T-cell (primary cell): Measurements from ENCODE around the gene BRD7. TPM values are rescaled to one million over a fixed set of nuclear protein-coding genes. Genes with fewer than 3 reads are reported as not detected.

ENCODE experiments used
- ATAC-seq, 4 experiments: fragments of 200-7000 bp in 3 of 4; fragments of 150-1000 bp in 1 of 4; cut with Tn5 transposase; replicated peaks in 1 of 4; 1 replicate in 3 of 4; 2 replicates in 1 of 4; pipeline ENCODE4 v1.10.0; 2021; ENCODE audit warnings: moderate library complexity in 3 of 4, mild to moderate bottlenecking in 2 of 4, moderate number of reproducible peaks in 1 of 4
- CTCF ChIA-PET, 2 donors: fragments of 300-600 bp; sonication (Branson Sonifier 250); formaldehyde crosslinking; loops; one replicate each; lab custom pipeline; 2022; ENCODE audit warnings: antibody characterized with exemption in 2 of 2; lab: Charles Lee
- POLR2A ChIA-PET, 2 donors: fragments of 300-600 bp; sonication (Branson Sonifier 250); formaldehyde crosslinking; loops; one replicate each; lab custom pipeline; 2022; ENCODE audit warnings: antibody characterized with exemption in 2 of 2; lab: Charles Lee
- DNase-seq, 35 experiments: peaks; one replicate each; pipeline versions ENCODE4 v3.0.0 to v3.0.0-alpha.2; 2013 to 2023
- H3K27ac ChIP-seq: one replicate; pipeline ENCODE4 v1.5.1; 2013; ENCODE audit warnings: low read length
- H3K27me3 ChIP-seq, 2 experiments: replicated peaks in 1 of 2; 1 replicate in 1 of 2; 2 replicates in 1 of 2; pipeline versions ENCODE4 v1.6.1 to v1.7.0; 2013; ENCODE audit warnings: low read length in 1 of 2, mixed read lengths in 1 of 2; ENCODE audit not compliant: control insufficient read depth in 2 of 2, insufficient read depth in 2 of 2; ENCODE audit errors: extremely low read depth in 1 of 2
- H3K36me3 ChIP-seq, 2 donors: 1 replicate in 1 of 2; 2 replicates in 1 of 2; pipeline versions ENCODE4 v1.6.1 to v1.7.0; 2013; ENCODE audit warnings: low read length in 1 of 2; ENCODE audit not compliant: control insufficient read depth in 2 of 2, insufficient read depth in 1 of 2; ENCODE audit errors: extremely low read depth in 1 of 2
- H3K4me1 ChIP-seq, 2 experiments: 1 replicate in 1 of 2; 2 replicates in 1 of 2; pipeline versions ENCODE4 v1.6.1 to v1.7.0; 2013; ENCODE audit warnings: low read length in 2 of 2, mixed read lengths in 1 of 2; ENCODE audit not compliant: insufficient read depth in 2 of 2, control insufficient read depth in 1 of 2; ENCODE audit errors: extremely low read depth in 1 of 2
- H3K4me3 ChIP-seq, 2 donors: 1 replicate in 1 of 2; 2 replicates in 1 of 2; pipeline versions ENCODE4 v1.5.1 to v1.7.0; 2013; ENCODE audit warnings: mild to moderate bottlenecking in 2 of 2, low read length in 1 of 2, moderate library complexity in 1 of 2; ENCODE audit not compliant: control insufficient read depth in 1 of 2; ENCODE audit errors: extremely low read depth in 1 of 2
- H3K9me3 ChIP-seq: 2 replicates; pipeline ENCODE4 v1.7.0; 2013
- H3K27ac Mint-ChIP-seq, 2 donors: one replicate each; pipeline ENCODE4 v1.8.0; 2020 to 2021; ENCODE audit warnings: mild to moderate bottlenecking in 2 of 2, mixed read lengths in 2 of 2
- H3K27me3 Mint-ChIP-seq, 2 donors: one replicate each; pipeline ENCODE4 v1.8.0; 2021 to 2022; ENCODE audit warnings: mixed read lengths in 2 of 2
- H3K36me3 Mint-ChIP-seq: one replicate; pipeline ENCODE4 v1.8.0; 2021; ENCODE audit warnings: mixed read lengths
- H3K4me1 Mint-ChIP-seq, 3 donors: one replicate each; pipeline ENCODE4 v1.8.0; 2020 to 2022; ENCODE audit warnings: mixed read lengths in 3 of 3, mild to moderate bottlenecking in 1 of 3
- H3K4me3 Mint-ChIP-seq, 3 donors: one replicate each; pipeline ENCODE4 v1.8.0; 2020 to 2022; ENCODE audit warnings: mild to moderate bottlenecking in 3 of 3, mixed read lengths in 3 of 3, moderate library complexity in 3 of 3
- H3K9me3 Mint-ChIP-seq, 3 donors: one replicate each; pipeline ENCODE4 v1.8.0; 2020 to 2022; ENCODE audit warnings: mixed read lengths in 3 of 3
- WGBS: methylation state at CpG from one replicate; pipeline ENCODE4 v1.1.5; 2013; ENCODE audit warnings: missing lambda C conversion rate; ENCODE audit not compliant: insufficient coverage; 5-methylcytosine and 5-hydroxymethylcytosine counted together
- total RNA-seq, 35 experiments: library from RNA in 6 of 35; stranded (reverse) in 6 of 35; fragments of 120-200 nt in 1 of 35; gene quantifications; one replicate each; pipeline versions ENCODE4 v1.2.1 to v1.2.4 and lab custom pipeline; 2013 to 2026

BRD7 gene
- total RNA-seq, 5 donors from 2014 or later (not counting 1 experiment from before 2014, with no cell fraction given), result 62.9 to 115 (median 75.4) TPM

GRCh38 chr16:50324345-50324744 lies 44.4 kb downstream of the BRD7 start:
- Histone ChIP-seq H3K27ac (peak overlapping the region; percentile 60), H3K9me3 (no peaks in the 10 kb centered on the region), H3K27me3 (no peaks in the 10 kb centered on the region), H3K4me1 (peaks cover 5 to 18% of the 10 kb centered on the region in 2 experiments), H3K4me3 (no peak overlapping the region), H3K36me3 (peaks cover 1 to 66% of the 10 kb centered on the region in 2 donors)
- ChIA-PET CTCF (interaction anchor here in 1 of 2 donors (1.1 to 13.1 kb wide), 2 partner anchors 13 to 30 kb away, joined by 3 to 250 read pairs; no protein-coding TSS in a partner anchor), POLR2A (no interaction called here)
- H3K36me3 Mint-ChIP-seq, result peaks cover 50% of the 10 kb centered on the region
- 91% methylated on average over 6 of the region's 6 CpGs for WGBS
- H3K27me3 Mint-ChIP-seq, result no peaks in the 10 kb centered on the region
- H3K9me3 Mint-ChIP-seq, result no peaks in the 10 kb centered on the region
- H3K4me1 Mint-ChIP-seq, result peaks cover 37 to 51% (median 51%) of the 10 kb centered on the region in 3 donors
- H3K4me3 Mint-ChIP-seq, result no peak overlapping the region
- ATAC-seq (no peak), DNase-seq (no peak)
- H3K27ac Mint-ChIP-seq, result peak overlapping the region; percentile 85 to 87

- H3K4me1 ChIP-seq, result peaks cover 5 to 18% of the 10 kb centered on the region in 2 experiments
- no peaks in the 10 kb centered on the region for H3K27me3 ChIP-seq
- peaks cover 0 to 68% of the 10 kb centered on the region in 2 donors for H3K36me3 ChIP-seq
- Mint-ChIP-seq H3K4me1 (peaks cover 35 to 52% (median 50%) of the 10 kb centered on the region in 3 donors), H3K36me3 (peaks cover 51% of the 10 kb centered on the region), H3K9me3 (no peaks in the 10 kb centered on the region), H3K27ac (peak overlapping the region; percentile 85 to 87), H3K4me3 (no peak overlapping the region), H3K27me3 (no peaks in the 10 kb centered on the region)
- no peaks in the 10 kb centered on the region for H3K9me3 ChIP-seq
- peak overlapping the region; percentile 60 for H3K27ac ChIP-seq
- ChIA-PET POLR2A (no interaction called here), CTCF (interaction anchor here (0.6 to 13.1 kb wide), 7 partner anchors 29 to 483 kb away, joined by 3 to 250 read pairs (median 3); no protein-coding TSS in a partner anchor)
- no peak overlapping the region for H3K4me3 ChIP-seq
- 74% methylated on average over 7 of the region's 11 CpGs for WGBS
- peak in 2 of 35 experiments; percentile 34 to 35 for DNase-seq
- no peak for ATAC-seq
Observed at GRCh38 chr16:50323335-50324011, 45.3 kb downstream of the BRD7 start.

- POLR2A ChIA-PET, result interaction anchor here (0.6 to 1.2 kb wide), 2 partner anchors 17 to 19 kb away, joined by 3 read pairs; no protein-coding TSS in a partner anchor
- H3K4me1 Mint-ChIP-seq, result peaks cover 23 to 45% (median 42%) of the 10 kb centered on the region in 3 donors
- WGBS, result no CpG with 5 or more reads among the region's 1 CpG
Observed at GRCh38 chr16:50322333-50322732, 46.5 kb downstream of the BRD7 start.

GRCh38 chr16:50320310-50320709 lies 48.5 kb downstream of the BRD7 start:
- Mint-ChIP-seq H3K27ac (peak overlapping the region; percentile 13 to 71), H3K27me3 (no peaks in the 10 kb centered on the region), H3K4me3 (no peak overlapping the region), H3K9me3 (no peaks in the 10 kb centered on the region), H3K4me1 (peaks cover 17 to 40% (median 31%) of the 10 kb centered on the region in 3 donors), H3K36me3 (peaks cover 60% of the 10 kb centered on the region)
- DNase-seq (no peak), ATAC-seq (no peak)
- peaks cover 0 to 9% of the 10 kb centered on the region in 2 experiments for H3K4me1 ChIP-seq
- no peak overlapping the region for H3K4me3 ChIP-seq
- H3K36me3 ChIP-seq, result peaks cover 5 to 90% of the 10 kb centered on the region in 2 donors
- ChIA-PET CTCF (interaction anchor here in 1 of 2 donors (1.0 kb wide), 1 partner anchor 24 kb away, joined by 3 read pairs; no protein-coding TSS in a partner anchor), POLR2A (no interaction called here)
- no peaks in the 10 kb centered on the region for H3K27me3 ChIP-seq
- no peak overlapping the region for H3K27ac ChIP-seq
- WGBS, result 86% methylated on average over 1 of the region's 5 CpGs
- H3K9me3 ChIP-seq, result no peaks in the 10 kb centered on the region

More at GRCh38 chr16:50322333-50322732, 46.5 kb downstream of the BRD7 start:
- Histone ChIP-seq H3K4me1 (peaks cover 4 to 15% of the 10 kb centered on the region in 2 experiments), H3K9me3 (no peaks in the 10 kb centered on the region), H3K36me3 (peaks cover 0 to 78% of the 10 kb centered on the region in 2 donors), H3K4me3 (no peak overlapping the region), H3K27me3 (no peaks in the 10 kb centered on the region), H3K27ac (no peak overlapping the region)
- H3K27ac Mint-ChIP-seq, result no peak overlapping the region
- H3K4me3 Mint-ChIP-seq, result no peak overlapping the region
- DNase-seq, result no peak
- peaks cover 51% of the 10 kb centered on the region for H3K36me3 Mint-ChIP-seq
- CTCF ChIA-PET, result interaction anchor here in 1 of 2 donors (0.7 to 13.1 kb wide), 8 partner anchors 17 to 484 kb away, joined by 3 to 250 read pairs (median 3); no protein-coding TSS in a partner anchor
- no peaks in the 10 kb centered on the region for H3K9me3 Mint-ChIP-seq
- no peaks in the 10 kb centered on the region for H3K27me3 Mint-ChIP-seq
- ATAC-seq, result no peak

- peak overlapping the region; percentile 80 to 81 for H3K27ac Mint-ChIP-seq
- H3K9me3 Mint-ChIP-seq, result no peaks in the 10 kb centered on the region
- H3K9me3 ChIP-seq, result no peaks in the 10 kb centered on the region
Observed at GRCh38 chr16:50318796-50319578, 49.8 kb downstream of the BRD7 start.

More at GRCh38 chr16:50318796-50319578, 49.8 kb downstream of the BRD7 start:
- H3K36me3 ChIP-seq, result peaks cover 6 to 92% of the 10 kb centered on the region in 2 donors
- Mint-ChIP-seq H3K36me3 (peaks cover 61% of the 10 kb centered on the region), H3K4me3 (no peak overlapping the region), H3K4me1 (peaks cover 8 to 37% (median 25%) of the 10 kb centered on the region in 3 donors), H3K27me3 (no peaks in the 10 kb centered on the region)
- no peak overlapping the region for H3K4me3 ChIP-seq
- H3K27me3 ChIP-seq, result no peaks in the 10 kb centered on the region
- CTCF ChIA-PET, result interaction anchor here in 1 of 2 donors (1.1 to 1.3 kb wide), 2 partner anchors 40 to 487 kb away, joined by 3 to 4 read pairs; no protein-coding TSS in a partner anchor
- peak in 1 of 35 experiments; percentile 28 for DNase-seq
- POLR2A ChIA-PET, result interaction anchor here in 1 of 2 donors (0.6 kb wide), 1 partner anchor 32 kb away, joined by 3 read pairs; no protein-coding TSS in a partner anchor
- WGBS, result 100% methylated on average over 1 of the region's 9 CpGs
- peaks cover 0 to 8% of the 10 kb centered on the region in 2 experiments for H3K4me1 ChIP-seq
- ATAC-seq, result peak in 2 of 4 experiments; percentile 32 to 58
- no peak overlapping the region for H3K27ac ChIP-seq
